GM19043 (cell line): ENCODE data around the gene DCT.

ENCODE experiments used
- ATAC-seq: cut with Tn5 transposase; IDR thresholded peaks from one replicate; pipeline ENCODE4 v1.9.1; 2021; ENCODE audit warnings: low read depth; ENCODE audit not compliant: unreplicated experiment

The DCT gene

DNA sequence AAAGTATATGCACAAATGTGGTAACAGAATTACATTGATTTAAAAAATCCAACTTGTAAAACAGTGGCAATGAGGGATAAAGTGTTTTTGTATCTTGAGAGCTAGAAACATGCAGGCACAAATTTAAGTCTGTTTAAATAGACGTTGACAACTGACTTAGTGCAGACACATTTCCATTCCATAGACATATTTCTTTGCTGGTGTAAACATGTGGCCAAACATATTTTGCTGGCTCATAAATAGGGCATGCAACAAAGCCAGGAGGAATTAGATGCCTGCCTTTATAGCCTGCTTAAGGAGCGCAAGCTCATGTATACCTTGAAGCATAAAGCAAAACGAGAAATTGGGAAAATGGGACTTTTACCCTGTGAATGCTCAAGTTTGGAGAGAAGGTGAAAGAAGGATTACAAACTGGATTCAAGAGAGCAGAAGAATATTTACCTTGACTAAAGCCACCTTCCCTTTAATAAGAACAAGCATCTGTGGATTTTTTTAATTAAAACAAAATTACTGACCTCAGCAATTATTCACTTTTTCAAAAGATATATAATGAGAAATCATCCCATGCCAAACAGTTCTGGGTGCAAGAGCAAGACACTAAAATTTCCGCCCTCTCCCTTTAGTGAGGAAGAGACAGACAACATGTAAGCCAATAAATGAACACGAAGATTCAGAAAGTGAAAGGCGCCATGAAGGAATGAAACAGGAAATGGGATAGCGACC lies 71.0 kb downstream of the DCT start:
- ATAC-seq, result no peak

DNA sequence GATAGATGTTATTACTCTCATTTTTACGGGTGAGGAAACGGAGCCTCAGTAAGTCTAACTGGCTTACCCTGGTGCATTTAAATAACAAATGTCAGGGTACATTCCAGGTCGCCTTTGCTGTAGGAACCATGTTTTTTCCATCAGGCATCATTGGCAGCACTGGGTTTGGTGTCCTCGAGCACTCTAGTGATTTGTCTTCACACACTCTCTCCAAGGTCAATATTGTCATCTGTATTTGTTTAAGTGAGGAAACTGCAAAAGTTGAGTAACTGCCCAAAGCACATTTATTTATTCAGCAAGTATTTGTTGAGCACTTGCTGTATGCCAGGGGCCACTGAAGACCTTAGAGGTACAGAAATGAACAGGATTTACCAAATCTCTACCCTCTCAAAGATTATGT lies 78.6 kb downstream of the DCT start:
- no peak for ATAC-seq

DNA sequence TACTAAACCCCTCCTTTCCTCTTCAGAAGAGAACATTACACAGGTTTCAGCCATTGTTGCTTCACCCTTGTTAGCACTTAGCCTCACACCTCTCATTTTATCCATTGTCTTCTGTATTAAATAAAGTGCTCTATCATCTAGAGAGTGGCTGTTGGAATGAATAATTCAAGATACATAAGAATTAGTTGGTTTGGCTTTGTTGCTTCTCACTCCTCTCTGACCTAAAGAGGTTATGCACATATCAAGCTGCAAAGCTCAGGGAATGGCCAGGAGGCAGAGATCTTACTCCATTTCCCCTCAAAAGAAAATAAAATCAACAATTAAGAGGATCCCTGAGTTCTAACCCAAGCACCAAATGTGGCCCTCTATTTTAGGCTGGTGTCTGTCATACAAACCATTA lies 79.7 kb downstream of the DCT start:
- no peak for ATAC-seq

DNA sequence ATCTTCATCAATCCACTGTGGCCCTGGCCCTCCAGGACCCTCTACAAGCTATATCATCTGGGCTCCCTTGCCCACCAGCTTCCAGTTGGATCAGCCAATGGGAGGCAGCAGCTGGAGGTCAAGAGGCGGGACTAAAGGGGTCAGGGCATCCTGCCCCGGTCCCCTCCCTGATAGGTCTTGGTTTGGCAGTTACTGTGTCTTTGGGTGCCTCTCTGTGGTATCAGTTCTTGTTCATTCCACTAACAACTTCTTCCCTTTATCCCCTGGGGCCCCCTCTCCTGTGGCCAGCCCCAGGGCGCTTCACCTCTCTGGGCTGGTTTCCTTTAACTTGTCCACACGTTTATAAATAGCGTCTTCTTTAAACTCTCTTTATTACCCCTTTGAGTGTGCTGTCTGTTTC lies 83.6 kb downstream of the DCT start:
- no peak for ATAC-seq

DNA sequence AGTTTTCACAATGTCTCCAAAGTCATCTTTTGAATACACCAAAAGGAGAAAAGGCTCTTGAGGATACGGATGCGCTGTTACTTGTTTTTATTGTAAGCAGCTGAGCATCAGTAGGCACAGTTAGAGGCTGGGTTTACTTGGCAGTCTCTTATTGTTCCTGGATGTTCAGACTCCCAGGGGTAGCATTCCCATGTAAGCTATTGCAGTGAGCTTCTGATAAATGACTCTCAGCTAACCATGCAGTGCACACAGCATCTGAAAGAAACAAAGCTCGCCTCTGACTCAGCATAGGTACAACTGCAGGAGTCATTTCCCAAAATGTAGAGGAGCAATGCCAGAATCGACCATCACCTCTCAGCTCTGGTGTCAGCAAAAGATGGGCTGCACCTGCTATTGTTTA lies 84.8 kb downstream of the DCT start:
- no peak for ATAC-seq

DNA sequence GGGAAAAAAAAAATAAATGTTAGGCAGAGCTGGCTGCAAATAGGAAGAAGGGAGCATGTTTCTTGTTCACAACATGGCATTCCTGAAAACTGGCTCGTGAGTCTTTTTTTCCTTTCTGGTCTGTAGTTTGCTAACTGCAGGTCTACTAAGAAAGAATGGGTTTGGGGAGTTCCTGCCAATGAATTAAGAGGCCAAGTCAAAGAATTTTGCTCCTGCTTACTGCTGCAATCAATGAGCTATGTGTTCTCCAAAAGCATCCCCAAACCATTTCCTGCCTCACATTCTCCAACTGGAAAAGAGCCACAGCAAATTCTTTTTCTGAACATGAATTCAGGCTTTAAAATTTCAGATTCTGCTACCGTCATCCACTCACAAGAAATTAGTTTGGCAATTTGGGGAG lies 88.6 kb downstream of the DCT start:
- no peak for ATAC-seq

DNA sequence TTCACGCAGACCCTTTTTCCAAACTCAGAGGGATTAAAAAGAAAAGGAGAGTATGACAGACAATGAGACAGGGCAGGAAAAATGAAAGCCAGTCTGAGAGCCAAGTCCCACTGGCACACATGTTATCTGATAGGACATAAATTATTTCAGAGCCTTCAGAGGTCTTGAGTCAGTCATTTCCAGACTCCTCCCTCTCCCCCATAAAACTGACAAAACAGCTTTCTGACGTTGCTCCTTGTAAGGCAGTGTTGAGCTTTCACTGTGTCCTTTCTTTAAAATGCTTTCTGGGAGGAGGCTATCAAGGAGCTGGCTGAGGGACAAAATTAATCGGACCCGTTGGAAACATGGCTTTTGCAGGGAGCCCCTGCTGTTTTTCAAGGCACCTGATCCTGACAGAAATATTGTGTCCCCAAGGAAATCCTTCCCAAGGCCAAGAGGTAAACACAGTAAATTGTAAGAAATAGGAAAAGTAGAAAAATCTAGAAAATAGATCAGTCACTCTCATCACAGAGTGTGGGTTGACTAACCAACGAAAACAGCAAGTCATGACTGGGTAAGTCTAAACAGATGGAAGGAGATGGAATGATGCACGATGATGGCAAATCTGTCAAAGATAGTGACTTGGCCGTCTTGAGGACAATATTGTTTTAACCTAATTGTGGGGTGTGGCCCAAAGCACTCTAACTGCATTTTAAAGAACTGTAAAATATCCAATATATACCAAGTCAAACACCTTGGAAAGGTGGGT lies 89.7 kb downstream of the DCT start:
- no peak for ATAC-seq

DNA sequence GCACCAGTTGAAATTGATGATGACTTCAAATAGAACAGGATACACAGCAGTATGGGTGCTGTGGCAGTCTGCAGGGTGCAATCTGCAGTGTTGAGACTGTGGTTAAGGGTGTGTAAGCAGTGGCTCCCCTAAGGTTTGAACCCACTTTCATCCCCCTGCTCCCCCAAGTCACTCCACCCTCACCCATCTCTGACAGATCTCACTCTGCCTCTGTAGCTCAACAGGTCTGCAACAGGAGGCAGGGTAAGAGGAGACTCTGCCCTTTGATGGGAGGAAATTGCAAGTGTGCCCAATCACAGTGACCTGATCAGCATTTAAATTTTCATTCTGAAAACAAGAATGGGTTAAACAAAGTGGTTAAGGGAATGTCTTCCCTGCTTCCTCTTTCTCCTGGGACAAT lies 92.4 kb downstream of the DCT start:
- ATAC-seq, result no peak
